ENCODE measurements around the gene ATP11B.

Gene ATP11B

DNA sequence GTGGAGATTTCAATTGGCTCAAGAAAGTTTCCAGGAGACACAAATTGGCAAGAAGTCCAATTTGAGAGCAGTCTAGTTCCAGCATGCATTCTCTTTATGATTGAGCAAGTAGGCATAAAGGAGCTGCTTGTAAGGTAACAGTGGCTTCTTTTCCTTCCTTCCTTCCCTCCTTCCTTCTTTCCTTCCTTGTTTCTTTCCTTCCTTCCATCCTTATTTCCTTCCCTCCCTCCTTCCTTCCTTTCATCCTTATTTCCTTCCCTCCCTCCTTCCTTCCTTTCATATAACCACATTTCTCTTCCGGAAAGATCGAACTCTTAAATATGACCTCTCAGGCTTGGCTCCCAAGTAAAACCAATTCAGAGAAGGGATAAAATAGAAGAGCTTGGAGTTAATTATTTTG is 29.4 kb upstream of the ATP11B start:
- DNase-seq (ENCODE audit: extremely low spot score) = no peak
- TF ChIP-seq ARNT (IDR thresholded peaks at IDR 0.05) (no peak), FOXM1 (IDR thresholded peaks at IDR 0.05; ENCODE audit: borderline replicate concordance) (no peak), L3MBTL2 (conservative IDR thresholded peaks at IDR 0.05) (no peak), FOXK2 (IDR thresholded peaks at IDR 0.05) (no peak), LEF1 (IDR thresholded peaks at IDR 0.05; ENCODE audit: borderline replicate concordance) (no peak)
- CTCF ChIA-PET = no interaction called here
- POLR2A ChIA-PET = no interaction called here

DNA sequence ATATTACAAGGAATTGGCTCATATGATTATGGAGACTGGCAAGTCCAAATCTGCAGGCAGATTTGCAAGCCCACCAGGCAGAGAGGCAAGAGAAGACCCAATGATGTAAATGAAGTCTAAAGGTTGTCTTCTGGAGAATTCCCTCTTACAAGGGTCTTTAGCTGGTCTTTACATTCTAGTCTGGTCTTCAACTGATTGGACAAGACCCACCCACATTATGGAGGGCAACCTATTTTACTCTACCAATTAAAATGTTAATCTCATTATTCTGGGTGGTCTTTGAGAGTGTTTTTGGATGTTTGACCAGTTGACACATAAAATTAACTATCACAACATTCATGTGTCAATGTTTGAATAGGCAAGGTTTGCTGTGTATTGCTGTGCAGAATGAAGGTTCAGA is 28.0 kb upstream of the ATP11B start:
- ChIA-PET POLR2A (no interaction called here), CTCF (no interaction called here)
- TF ChIP-seq ZNF384 (IDR thresholded peaks at IDR 0.05) (no peak), NFRKB (IDR thresholded peaks at IDR 0.05) (no peak), ELF4 (IDR thresholded peaks at IDR 0.05) (no peak), FOXM1 (IDR thresholded peaks at IDR 0.05; ENCODE audit: borderline replicate concordance) (no peak), LEF1 (IDR thresholded peaks at IDR 0.05; ENCODE audit: borderline replicate concordance) (no peak), FOXK2 (IDR thresholded peaks at IDR 0.05) (no peak), SP1 (IDR thresholded peaks at IDR 0.05) (no peak), SUZ12 (IDR thresholded peaks at IDR 0.05) (no peak), BHLHE40 (IDR thresholded peaks at IDR 0.05; ENCODE audit: borderline replicate concordance) (no peak), ARNT (IDR thresholded peaks at IDR 0.05) (no peak), L3MBTL2 (conservative IDR thresholded peaks at IDR 0.05) (no peak)
- TF ChIP-seq, protein P1, sequence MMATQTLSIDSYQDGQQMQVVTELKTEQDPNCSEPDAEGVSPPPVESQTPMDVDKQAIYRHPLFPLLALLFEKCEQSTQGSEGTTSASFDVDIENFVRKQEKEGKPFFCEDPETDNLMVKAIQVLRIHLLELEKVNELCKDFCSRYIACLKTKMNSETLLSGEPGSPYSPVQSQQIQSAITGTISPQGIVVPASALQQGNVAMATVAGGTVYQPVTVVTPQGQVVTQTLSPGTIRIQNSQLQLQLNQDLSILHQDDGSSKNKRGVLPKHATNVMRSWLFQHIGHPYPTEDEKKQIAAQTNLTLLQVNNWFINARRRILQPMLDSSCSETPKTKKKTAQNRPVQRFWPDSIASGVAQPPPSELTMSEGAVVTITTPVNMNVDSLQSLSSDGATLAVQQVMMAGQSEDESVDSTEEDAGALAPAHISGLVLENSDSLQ (IDR thresholded peaks at IDR 0.05) = no peak
- no peak for DNase-seq (ENCODE audit: extremely low spot score)

DNA sequence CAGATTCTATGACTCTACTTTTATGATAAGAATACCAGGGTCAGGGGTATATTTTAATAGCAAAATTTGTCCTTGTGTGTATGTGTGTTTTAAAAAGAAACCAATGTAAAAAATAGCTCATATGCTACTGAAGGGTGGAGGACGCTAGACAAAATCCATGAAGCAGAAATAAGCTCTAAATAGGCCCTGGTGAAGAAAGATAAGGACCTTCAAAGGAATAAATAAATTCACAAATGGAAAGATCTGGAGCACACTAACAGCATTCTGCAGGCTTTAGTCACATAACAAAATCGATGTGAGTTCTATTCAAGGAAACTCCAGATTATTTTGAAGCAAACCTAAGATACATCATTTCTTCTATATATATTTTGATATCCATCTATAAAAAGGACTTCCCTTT is 27.2 kb upstream of the ATP11B start:
- CTCF ChIA-PET = no interaction called here
- POLR2A ChIA-PET = no interaction called here

DNA sequence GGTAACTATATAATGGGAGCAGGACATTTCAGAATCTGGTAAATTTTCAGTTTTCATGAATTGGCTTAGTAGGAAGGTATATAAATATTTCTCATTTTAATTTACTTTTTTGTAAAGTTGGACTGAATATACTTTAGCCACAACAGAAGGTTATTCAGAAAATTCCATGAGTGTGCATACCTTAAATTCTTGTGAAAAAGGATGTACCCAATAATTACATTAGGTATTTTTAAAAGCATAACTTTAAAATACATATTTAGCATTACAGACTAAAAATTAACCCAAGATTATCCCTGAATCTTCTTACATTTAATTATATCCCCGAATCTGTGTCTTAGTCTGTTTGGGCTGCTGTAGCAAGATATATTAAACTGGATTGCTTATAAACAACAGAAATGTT is 24.9 kb upstream of the ATP11B start:
- TF ChIP-seq LEF1 (IDR thresholded peaks at IDR 0.05; ENCODE audit: borderline replicate concordance) (no peak), TARDBP (IDR thresholded peaks at IDR 0.05) (no peak), ZNF384 (IDR thresholded peaks at IDR 0.05) (no peak)
- DNase-seq (ENCODE audit: extremely low spot score) = no peak
- ChIA-PET POLR2A (no interaction called here), CTCF (no interaction called here)

More for the DNA sequence above, 27.2 kb upstream of the ATP11B start:
- TF ChIP-seq BHLHE40 (IDR thresholded peaks at IDR 0.05; ENCODE audit: borderline replicate concordance) (no peak), SP1 (IDR thresholded peaks at IDR 0.05) (no peak), CTBP1 (IDR thresholded peaks at IDR 0.05; ENCODE audit: borderline replicate concordance) (no peak), ARNT (IDR thresholded peaks at IDR 0.05) (no peak), SUZ12 (IDR thresholded peaks at IDR 0.05) (no peak), FOXM1 (IDR thresholded peaks at IDR 0.05; ENCODE audit: borderline replicate concordance) (no peak), ZNF384 (IDR thresholded peaks at IDR 0.05) (no peak), FOXK2 (IDR thresholded peaks at IDR 0.05) (no peak), HDGF (IDR thresholded peaks at IDR 0.05; ENCODE audit: borderline replicate concordance) (no peak), LEF1 (IDR thresholded peaks at IDR 0.05; ENCODE audit: borderline replicate concordance) (no peak), FOXA1 (IDR thresholded peaks at IDR 0.05) (no peak), TARDBP (IDR thresholded peaks at IDR 0.05) (no peak), ELF4 (IDR thresholded peaks at IDR 0.05) (no peak), NFRKB (IDR thresholded peaks at IDR 0.05) (no peak), L3MBTL2 (conservative IDR thresholded peaks at IDR 0.05) (no peak)
- TF ChIP-seq, protein P1 (IDR thresholded peaks at IDR 0.05) = no peak
- no peak for DNase-seq (ENCODE audit: extremely low spot score)

DNA sequence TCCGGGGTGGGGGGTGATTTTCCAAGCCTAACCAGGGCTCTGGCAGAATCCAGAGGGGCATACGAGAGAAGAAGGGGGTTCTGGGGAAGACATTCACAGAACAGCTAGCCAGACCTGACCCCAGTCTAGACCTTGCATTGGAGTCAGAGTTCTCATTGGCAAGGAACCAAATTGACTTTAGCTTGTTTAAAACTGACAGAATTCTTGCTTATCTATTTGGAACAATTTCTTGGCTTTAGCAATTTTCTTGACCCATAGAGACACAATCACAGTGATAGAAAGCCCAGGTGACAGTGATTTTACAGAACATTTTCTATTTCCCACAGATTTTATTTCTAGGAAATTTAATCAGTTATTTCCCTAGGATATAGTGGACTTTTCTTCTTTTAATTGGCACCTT is 23.6 kb upstream of the ATP11B start:
- TF ChIP-seq SUZ12 (IDR thresholded peaks at IDR 0.05) (no peak), FOXA1 (IDR thresholded peaks at IDR 0.05) (no peak), ZNF384 (IDR thresholded peaks at IDR 0.05) (no peak), LEF1 (IDR thresholded peaks at IDR 0.05; ENCODE audit: borderline replicate concordance) (no peak)
- POLR2A ChIA-PET = no interaction called here
- CTCF ChIA-PET = no interaction called here
- no peak for DNase-seq (ENCODE audit: extremely low spot score)

DNA sequence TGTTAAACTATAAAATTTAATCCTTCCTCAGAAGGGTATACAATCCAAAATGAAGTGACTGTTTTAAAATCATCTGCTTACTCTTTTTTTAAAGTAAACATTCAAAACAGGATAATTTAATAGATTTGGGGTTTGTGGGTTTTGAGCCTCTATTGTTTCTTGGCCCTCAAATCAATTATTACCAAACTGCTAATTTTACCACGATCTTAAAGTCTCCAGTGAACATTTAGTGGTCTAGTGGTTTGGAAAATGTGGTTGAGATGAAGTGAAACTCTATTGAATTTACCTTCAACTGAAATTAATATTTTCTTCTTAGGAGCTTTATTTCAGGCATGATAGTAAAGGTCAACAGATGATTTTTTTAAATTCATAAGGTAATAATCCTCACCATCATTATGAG is 11.2 kb upstream of the ATP11B start:
- no peak for DNase-seq (ENCODE audit: extremely low spot score)
- no peak for TF ChIP-seq SP1 (IDR thresholded peaks at IDR 0.05)
- TF ChIP-seq FOXK2 (IDR thresholded peaks at IDR 0.05) = no peak
- TF ChIP-seq CTBP1 (IDR thresholded peaks at IDR 0.05; ENCODE audit: borderline replicate concordance) = no peak
- no peak for TF ChIP-seq BHLHE40 (IDR thresholded peaks at IDR 0.05; ENCODE audit: borderline replicate concordance)
- TF ChIP-seq FOXA1 (IDR thresholded peaks at IDR 0.05) = no peak
- no peak for TF ChIP-seq FOXM1 (IDR thresholded peaks at IDR 0.05; ENCODE audit: borderline replicate concordance)
- TF ChIP-seq LEF1 (IDR thresholded peaks at IDR 0.05; ENCODE audit: borderline replicate concordance) = no peak
- TF ChIP-seq HDGF (IDR thresholded peaks at IDR 0.05; ENCODE audit: borderline replicate concordance) = no peak
- ChIA-PET POLR2A (no interaction called here), CTCF (interaction anchor here (0.6 kb wide), 1 partner anchor 51 kb away, joined by 3 read pairs; no protein-coding TSS in a partner anchor)

DNA sequence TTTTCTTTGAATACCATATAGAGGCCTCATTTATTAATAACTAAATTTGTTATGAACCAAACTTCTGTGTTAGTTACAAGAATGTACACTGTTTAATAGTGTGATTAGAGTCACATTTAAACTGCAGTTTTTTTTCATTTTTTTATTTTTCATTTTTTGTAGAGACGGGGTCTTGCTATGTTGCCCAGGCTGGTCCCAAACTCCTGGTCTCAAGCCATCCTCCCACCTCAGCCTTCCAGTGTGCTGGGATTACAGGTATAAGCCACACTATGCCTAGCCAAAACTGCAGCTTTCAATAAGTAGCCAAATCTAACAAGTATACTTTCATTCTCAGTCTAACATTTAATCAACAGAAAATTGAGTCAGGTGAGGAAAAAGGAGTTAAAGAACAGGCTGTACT is 10.2 kb upstream of the ATP11B start:
- POLR2A ChIA-PET = no interaction called here
- DNase-seq (ENCODE audit: extremely low spot score) = no peak
- TF ChIP-seq SP1 (IDR thresholded peaks at IDR 0.05) (no peak), LEF1 (IDR thresholded peaks at IDR 0.05; ENCODE audit: borderline replicate concordance) (no peak), FOXA1 (IDR thresholded peaks at IDR 0.05) (no peak), HDGF (IDR thresholded peaks at IDR 0.05; ENCODE audit: borderline replicate concordance) (no peak), ELF4 (IDR thresholded peaks at IDR 0.05) (no peak), SUZ12 (IDR thresholded peaks at IDR 0.05) (no peak), FOXM1 (IDR thresholded peaks at IDR 0.05; ENCODE audit: borderline replicate concordance) (no peak), NFRKB (IDR thresholded peaks at IDR 0.05) (no peak), FOXK2 (IDR thresholded peaks at IDR 0.05) (no peak), CTBP1 (IDR thresholded peaks at IDR 0.05; ENCODE audit: borderline replicate concordance) (no peak)
- CTCF ChIA-PET = no interaction called here

DNA sequence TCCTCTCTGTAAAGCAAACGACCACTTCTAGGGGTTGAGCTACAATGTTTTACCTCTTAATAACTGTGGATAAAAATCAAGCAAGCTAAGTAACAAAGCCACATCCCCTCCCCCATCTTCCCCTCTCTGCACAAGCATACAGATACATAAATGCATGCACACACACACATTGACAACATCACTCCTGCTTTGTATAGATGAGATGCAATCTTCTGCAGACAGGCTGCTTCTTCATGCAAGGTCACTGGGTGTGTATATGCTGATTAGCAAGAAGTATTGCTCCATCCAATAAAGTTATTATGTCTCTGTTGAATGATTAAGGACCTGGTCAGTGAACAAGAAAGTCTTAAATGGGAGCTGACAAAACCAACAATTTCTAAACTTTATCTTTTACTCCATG is 8.8 kb upstream of the ATP11B start:
- TF ChIP-seq FOXA1 (IDR thresholded peaks at IDR 0.05) (no peak), FOXM1 (IDR thresholded peaks at IDR 0.05; ENCODE audit: borderline replicate concordance) (no peak), LEF1 (IDR thresholded peaks at IDR 0.05; ENCODE audit: borderline replicate concordance) (no peak)
- POLR2A ChIA-PET = no interaction called here
- DNase-seq (ENCODE audit: extremely low spot score) = no peak
- CTCF ChIA-PET = no interaction called here

All from HEK293T (cell line).